SK-N-SH treated with all-trans-retinoic acid at 6 μM for 48 hours (cell line): ENCODE measurements around the gene AMFR.
A peak's percentile ranks its signal among the peaks of the same experiment; 100 is the strongest.

Source experiments
- ATAC-seq: fragments of 200-7000 bp; cut with Tn5 transposase; 3 replicates; pipeline ENCODE4 v1.9.1; 2020; ENCODE audit warnings: mild to moderate bottlenecking, moderate library complexity
- ARNTL ChIP-seq: fragments of 450-650 bp; formaldehyde crosslinking; IDR thresholded peaks from 2 replicates; pipeline ENCODE4 v1.5.0; 2020; ENCODE audit warnings: low read depth, mild to moderate bottlenecking, moderate library complexity, borderline replicate concordance
- BACH2 ChIP-seq: fragments of 250-450 bp; sonication (Bioruptor Pico); IDR thresholded peaks from 2 replicates; pipeline ENCODE4 v1.9.0; 2021; ENCODE audit warnings: mild to moderate bottlenecking, borderline replicate concordance
- CSDC2 ChIP-seq: fragments of 250-450 bp; sonication (Bioruptor Pico); IDR thresholded peaks from 2 replicates; pipeline ENCODE4 v1.5.0; 2020; ENCODE audit warnings: mild to moderate bottlenecking, moderate library complexity
- ESRRG ChIP-seq: fragments of 250-450 bp; sonication (Bioruptor Pico); IDR thresholded peaks from 2 replicates; pipeline ENCODE4 v1.6.1; 2021; ENCODE audit warnings: mild to moderate bottlenecking
- GLIS3 ChIP-seq: fragments of 250-450 bp; sonication (Bioruptor Pico); IDR thresholded peaks from 2 replicates; pipeline ENCODE4 v1.5.0; 2020; ENCODE audit warnings: mild to moderate bottlenecking, moderate library complexity
- ISL1 ChIP-seq: fragments of 250-450 bp; sonication (Bioruptor Pico); IDR thresholded peaks from 2 replicates; pipeline ENCODE4 v2.1.2; 2022; ENCODE audit warnings: mild to moderate bottlenecking, moderate library complexity
- OSR1 ChIP-seq: fragments of 250-450 bp; sonication (Bioruptor Pico); IDR thresholded peaks from 2 replicates; pipeline ENCODE4 v1.8.0; 2022; ENCODE audit warnings: moderate library complexity, mild to moderate bottlenecking, inconsistent platforms
- PPARA ChIP-seq: fragments of 250-450 bp; sonication (Bioruptor Pico); IDR thresholded peaks from 2 replicates; pipeline ENCODE4 v1.5.0; 2020; ENCODE audit warnings: mild to moderate bottlenecking, borderline replicate concordance
- RARB ChIP-seq: fragments of 250-450 bp; sonication (Bioruptor Pico); IDR thresholded peaks from 2 replicates; pipeline ENCODE4 v1.8.0; 2021; ENCODE audit warnings: mild to moderate bottlenecking, moderate library complexity
- SNAI2 ChIP-seq: fragments of 250-450 bp; sonication (Bioruptor Pico); IDR thresholded peaks from 2 replicates; pipeline ENCODE4 v1.5.0; 2020; ENCODE audit warnings: mild to moderate bottlenecking, moderate library complexity
- TCF4 ChIP-seq: fragments of 250-450 bp; sonication (Bioruptor Pico); IDR thresholded peaks from 2 replicates; pipeline ENCODE4 v1.8.0; 2021; ENCODE audit warnings: mild to moderate bottlenecking, moderate library complexity, borderline replicate concordance
- ZC3H10 ChIP-seq: fragments of 250-450 bp; sonication (Bioruptor Pico); IDR thresholded peaks from 2 replicates; pipeline ENCODE4 v1.5.1; 2021; ENCODE audit warnings: mild to moderate bottlenecking, moderate library complexity
- ZFP3 ChIP-seq: fragments of 250-450 bp; sonication (Bioruptor Pico); IDR thresholded peaks from 2 replicates; pipeline ENCODE4 v1.5.0; 2020; ENCODE audit warnings: mild to moderate bottlenecking, moderate library complexity
- ZNF565 ChIP-seq: fragments of 450-650 bp; formaldehyde crosslinking; conservative IDR thresholded peaks from 2 replicates; pipeline ENCODE4 v1.5.0; 2020; ENCODE audit warnings: low read depth, mild to moderate bottlenecking, moderate library complexity
- ZNF70 ChIP-seq: fragments of 450-650 bp; formaldehyde crosslinking; IDR thresholded peaks from 2 replicates; pipeline ENCODE4 v1.5.0; 2020; ENCODE audit warnings: mild to moderate bottlenecking, moderate library complexity
- ZNF8 ChIP-seq: fragments of 450-650 bp; formaldehyde crosslinking; IDR thresholded peaks from 2 replicates; pipeline ENCODE4 v1.5.0; 2020; ENCODE audit warnings: mild to moderate bottlenecking, moderate library complexity
- TF ChIP-seq, protein P1 (sequence below): fragments of 250-450 bp; sonication (Bioruptor Pico); IDR thresholded peaks from 2 replicates; pipeline ENCODE4 v1.8.0; 2020; ENCODE audit warnings: mild to moderate bottlenecking, moderate library complexity, borderline replicate concordance
- TF ChIP-seq, protein P2 (sequence below): fragments of 250-450 bp; sonication (Bioruptor Pico); IDR thresholded peaks from 2 replicates; pipeline ENCODE4 v1.5.0; 2020; ENCODE audit warnings: mild to moderate bottlenecking, moderate library complexity
- TF ChIP-seq, protein P3 (sequence below): fragments of 250-450 bp; sonication (Bioruptor Pico); IDR thresholded peaks from 2 replicates; pipeline ENCODE4 v1.8.0; 2021; ENCODE audit warnings: low read depth, mild to moderate bottlenecking, moderate library complexity, borderline replicate concordance
- TF ChIP-seq, protein P4 (sequence below): fragments of 250-450 bp; sonication (Bioruptor Pico); IDR thresholded peaks from 2 replicates; pipeline ENCODE4 v1.5.1; 2021; ENCODE audit warnings: mild to moderate bottlenecking, moderate library complexity

The AMFR gene

DNA sequence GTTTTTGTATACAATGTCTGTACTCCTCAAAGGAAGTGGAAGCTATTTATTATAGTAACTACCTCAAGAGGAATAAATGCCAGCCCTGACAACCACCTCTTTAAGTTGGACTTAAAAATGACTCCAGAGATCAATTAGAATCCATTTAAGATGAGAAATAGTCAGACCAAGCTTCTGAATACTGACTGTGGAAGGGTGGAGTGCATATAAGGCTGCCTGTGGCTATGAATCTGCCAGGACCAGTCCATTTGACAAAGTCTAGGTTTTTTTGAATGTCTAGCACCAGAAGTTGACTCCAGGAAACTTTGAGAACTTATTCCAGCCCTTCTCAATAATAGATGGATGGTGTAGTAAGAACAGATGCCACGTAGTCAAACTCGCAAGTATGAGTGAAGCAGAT, 41.0 kb upstream of the AMFR start:
- ATAC-seq, result no peak
- no peak for TF ChIP-seq ZNF8
- TF ChIP-seq ISL1 (CRISPR knock-in tag), result no peak
- TF ChIP-seq RARB (CRISPR knock-in tag), result no peak
- TF ChIP-seq CSDC2 (CRISPR knock-in tag), result no peak

DNA sequence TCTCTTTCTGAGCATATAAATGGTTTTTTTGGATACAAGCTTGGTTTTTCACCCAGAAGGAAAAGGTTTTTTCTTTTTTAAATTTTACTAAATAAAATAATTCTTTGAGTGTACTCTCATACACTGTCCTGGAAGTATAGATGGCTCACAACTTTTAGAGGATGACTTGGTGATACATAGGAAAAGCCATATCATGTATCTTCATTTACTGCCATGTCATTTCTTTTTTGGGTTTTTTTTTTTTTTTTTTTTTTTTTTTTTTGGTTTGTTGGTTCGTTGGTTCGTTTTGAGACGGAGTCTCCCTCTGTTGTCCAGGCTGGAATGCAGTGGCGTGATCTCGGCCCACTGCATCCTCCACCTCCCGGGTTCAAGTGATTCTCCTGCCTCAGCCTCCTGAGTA, 37.8 kb upstream of the AMFR start:
- no peak for TF ChIP-seq SNAI2
- TF ChIP-seq, protein P1, sequence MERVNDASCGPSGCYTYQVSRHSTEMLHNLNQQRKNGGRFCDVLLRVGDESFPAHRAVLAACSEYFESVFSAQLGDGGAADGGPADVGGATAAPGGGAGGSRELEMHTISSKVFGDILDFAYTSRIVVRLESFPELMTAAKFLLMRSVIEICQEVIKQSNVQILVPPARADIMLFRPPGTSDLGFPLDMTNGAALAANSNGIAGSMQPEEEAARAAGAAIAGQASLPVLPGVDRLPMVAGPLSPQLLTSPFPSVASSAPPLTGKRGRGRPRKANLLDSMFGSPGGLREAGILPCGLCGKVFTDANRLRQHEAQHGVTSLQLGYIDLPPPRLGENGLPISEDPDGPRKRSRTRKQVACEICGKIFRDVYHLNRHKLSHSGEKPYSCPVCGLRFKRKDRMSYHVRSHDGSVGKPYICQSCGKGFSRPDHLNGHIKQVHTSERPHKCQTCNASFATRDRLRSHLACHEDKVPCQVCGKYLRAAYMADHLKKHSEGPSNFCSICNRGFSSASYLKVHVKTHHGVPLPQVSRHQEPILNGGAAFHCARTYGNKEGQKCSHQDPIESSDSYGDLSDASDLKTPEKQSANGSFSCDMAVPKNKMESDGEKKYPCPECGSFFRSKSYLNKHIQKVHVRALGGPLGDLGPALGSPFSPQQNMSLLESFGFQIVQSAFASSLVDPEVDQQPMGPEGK, result no peak
- no peak for ATAC-seq

DNA sequence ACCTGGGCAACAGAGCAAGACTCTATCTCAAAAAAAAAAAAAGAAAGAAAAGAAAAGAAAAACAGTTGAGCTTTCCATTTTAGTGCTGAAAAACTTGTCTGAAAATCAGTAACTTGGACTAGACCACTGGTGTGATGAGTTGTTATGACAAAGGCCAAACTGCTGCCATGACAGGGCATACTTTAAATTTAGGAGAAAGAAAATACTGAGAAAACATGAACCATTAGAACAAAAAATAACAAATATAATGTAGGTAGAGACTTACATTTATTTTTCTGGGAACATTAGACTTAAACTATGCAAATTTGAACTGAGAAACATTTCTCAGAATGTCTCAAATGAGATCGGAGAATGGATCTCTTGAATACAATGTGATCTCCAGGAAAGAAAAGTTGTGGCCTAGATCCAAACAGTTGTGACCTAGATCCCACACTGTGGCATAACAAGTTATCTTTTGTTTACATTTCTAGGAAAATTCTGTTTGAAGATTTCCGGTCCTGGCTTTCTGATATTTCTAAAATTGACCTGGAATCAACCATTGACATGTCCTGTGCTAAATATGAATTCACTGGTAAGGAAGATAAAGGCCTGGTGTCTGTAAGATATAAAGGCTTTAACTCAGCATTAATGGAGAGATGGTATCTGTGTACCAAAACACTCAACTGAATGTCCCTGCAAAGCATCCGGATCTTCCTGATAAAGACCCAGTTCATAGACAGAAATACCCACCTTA, 36.9 kb upstream of the AMFR start:
- TF ChIP-seq TCF4 (CRISPR knock-in tag), result peak; percentile 75; the same call in 1 of the 2 replicates
- TF ChIP-seq BACH2 (CRISPR knock-in tag), result no peak
- no peak for ATAC-seq

DNA sequence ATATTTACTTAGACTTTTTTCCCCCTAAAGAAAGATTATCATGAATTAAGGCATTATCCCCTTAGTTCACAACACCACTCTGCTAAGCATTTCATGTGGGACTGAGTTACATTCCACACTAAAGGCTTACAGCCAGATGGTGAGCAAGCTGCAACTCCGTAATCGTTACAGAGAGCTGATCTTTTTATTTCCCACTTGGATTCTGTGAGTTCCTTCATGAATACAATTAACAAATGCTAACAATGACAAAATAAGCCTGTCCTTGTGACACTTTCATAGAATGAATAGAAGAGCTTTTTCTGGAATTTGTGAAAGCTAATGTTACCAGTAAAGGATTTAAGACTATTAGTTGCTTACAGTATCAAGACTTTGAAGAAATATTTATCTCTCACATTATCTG, 34.8 kb upstream of the AMFR start:
- TF ChIP-seq ZFP3 (CRISPR knock-in tag) (no peak), RARB (CRISPR knock-in tag) (no peak), ISL1 (CRISPR knock-in tag) (no peak), PPARA (CRISPR knock-in tag) (no peak), ARNTL (CRISPR knock-in tag) (no peak), ZNF565 (no peak), ESRRG (CRISPR knock-in tag) (no peak), OSR1 (CRISPR knock-in tag) (no peak), ZNF70 (no peak), GLIS3 (CRISPR knock-in tag) (no peak), TCF4 (CRISPR knock-in tag) (no peak), ZC3H10 (no peak)
- TF ChIP-seq, protein P1, result no peak
- TF ChIP-seq, protein P2, sequence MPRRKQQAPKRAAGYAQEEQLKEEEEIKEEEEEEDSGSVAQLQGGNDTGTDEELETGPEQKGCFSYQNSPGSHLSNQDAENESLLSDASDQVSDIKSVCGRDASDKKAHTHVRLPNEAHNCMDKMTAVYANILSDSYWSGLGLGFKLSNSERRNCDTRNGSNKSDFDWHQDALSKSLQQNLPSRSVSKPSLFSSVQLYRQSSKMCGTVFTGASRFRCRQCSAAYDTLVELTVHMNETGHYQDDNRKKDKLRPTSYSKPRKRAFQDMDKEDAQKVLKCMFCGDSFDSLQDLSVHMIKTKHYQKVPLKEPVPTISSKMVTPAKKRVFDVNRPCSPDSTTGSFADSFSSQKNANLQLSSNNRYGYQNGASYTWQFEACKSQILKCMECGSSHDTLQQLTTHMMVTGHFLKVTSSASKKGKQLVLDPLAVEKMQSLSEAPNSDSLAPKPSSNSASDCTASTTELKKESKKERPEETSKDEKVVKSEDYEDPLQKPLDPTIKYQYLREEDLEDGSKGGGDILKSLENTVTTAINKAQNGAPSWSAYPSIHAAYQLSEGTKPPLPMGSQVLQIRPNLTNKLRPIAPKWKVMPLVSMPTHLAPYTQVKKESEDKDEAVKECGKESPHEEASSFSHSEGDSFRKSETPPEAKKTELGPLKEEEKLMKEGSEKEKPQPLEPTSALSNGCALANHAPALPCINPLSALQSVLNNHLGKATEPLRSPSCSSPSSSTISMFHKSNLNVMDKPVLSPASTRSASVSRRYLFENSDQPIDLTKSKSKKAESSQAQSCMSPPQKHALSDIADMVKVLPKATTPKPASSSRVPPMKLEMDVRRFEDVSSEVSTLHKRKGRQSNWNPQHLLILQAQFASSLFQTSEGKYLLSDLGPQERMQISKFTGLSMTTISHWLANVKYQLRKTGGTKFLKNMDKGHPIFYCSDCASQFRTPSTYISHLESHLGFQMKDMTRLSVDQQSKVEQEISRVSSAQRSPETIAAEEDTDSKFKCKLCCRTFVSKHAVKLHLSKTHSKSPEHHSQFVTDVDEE (CRISPR knock-in tag), result no peak
- TF ChIP-seq, protein P3, sequence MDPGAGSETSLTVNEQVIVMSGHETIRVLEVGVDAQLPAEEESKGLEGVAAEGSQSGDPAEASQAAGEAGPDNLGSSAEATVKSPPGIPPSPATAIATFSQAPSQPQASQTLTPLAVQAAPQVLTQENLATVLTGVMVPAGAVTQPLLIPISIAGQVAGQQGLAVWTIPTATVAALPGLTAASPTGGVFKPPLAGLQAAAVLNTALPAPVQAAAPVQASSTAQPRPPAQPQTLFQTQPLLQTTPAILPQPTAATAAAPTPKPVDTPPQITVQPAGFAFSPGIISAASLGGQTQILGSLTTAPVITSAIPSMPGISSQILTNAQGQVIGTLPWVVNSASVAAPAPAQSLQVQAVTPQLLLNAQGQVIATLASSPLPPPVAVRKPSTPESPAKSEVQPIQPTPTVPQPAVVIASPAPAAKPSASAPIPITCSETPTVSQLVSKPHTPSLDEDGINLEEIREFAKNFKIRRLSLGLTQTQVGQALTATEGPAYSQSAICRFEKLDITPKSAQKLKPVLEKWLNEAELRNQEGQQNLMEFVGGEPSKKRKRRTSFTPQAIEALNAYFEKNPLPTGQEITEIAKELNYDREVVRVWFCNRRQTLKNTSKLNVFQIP, result no peak
- TF ChIP-seq, protein P4, sequence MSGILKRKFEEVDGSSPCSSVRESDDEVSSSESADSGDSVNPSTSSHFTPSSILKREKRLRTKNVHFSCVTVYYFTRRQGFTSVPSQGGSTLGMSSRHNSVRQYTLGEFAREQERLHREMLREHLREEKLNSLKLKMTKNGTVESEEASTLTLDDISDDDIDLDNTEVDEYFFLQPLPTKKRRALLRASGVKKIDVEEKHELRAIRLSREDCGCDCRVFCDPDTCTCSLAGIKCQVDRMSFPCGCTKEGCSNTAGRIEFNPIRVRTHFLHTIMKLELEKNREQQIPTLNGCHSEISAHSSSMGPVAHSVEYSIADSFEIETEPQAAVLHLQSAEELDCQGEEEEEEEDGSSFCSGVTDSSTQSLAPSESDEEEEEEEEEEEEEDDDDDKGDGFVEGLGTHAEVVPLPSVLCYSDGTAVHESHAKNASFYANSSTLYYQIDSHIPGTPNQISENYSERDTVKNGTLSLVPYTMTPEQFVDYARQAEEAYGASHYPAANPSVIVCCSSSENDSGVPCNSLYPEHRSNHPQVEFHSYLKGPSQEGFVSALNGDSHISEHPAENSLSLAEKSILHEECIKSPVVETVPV (CRISPR knock-in tag), result no peak
- no peak for ATAC-seq
